Tibial nerve (tissue), 4 donors: ENCODE data around the gene ZNF319. TPM values are rescaled to one million over a fixed set of nuclear protein-coding genes. Genes with fewer than 3 reads are reported as not detected.

Experiments used
- DNase-seq, 2 donors: peaks; one replicate each; pipeline ENCODE4 v3.0.0-alpha.2; 2019; ENCODE audit warnings: low spot score in 2 of 2
- H3K27ac ChIP-seq, 4 donors: fragments of 200-600 bp; sonication (generic) in 3 of 4; one replicate each; pipeline ENCODE4 v1.5.1; 2017 to 2019; ENCODE audit warnings: mild to moderate bottlenecking in 1 of 4
- H3K27me3 ChIP-seq, 2 donors: fragments of 200-600 bp; sonication (generic) in 1 of 2; one replicate each; pipeline versions ENCODE4 v1.5.1 to v1.6.0; 2017 to 2019
- H3K36me3 ChIP-seq, 3 donors: fragments of 200-600 bp; sonication (generic); one replicate each; pipeline ENCODE4 v1.5.1; 2018 to 2019
- H3K4me1 ChIP-seq, 4 donors: fragments of 200-600 bp; sonication (generic) in 3 of 4; one replicate each; pipeline ENCODE4 v1.5.1; 2017 to 2019
- H3K4me3 ChIP-seq, 4 donors: fragments of 200-600 bp; sonication (generic) in 3 of 4; one replicate each; pipeline ENCODE4 v1.5.1; 2017 to 2019; ENCODE audit warnings: mild to moderate bottlenecking in 1 of 4, moderate library complexity in 1 of 4
- H3K9me3 ChIP-seq, 4 donors: fragments of 200-600 bp; sonication (generic) in 3 of 4; one replicate each; pipeline ENCODE4 v1.5.1; 2017 to 2019
- EP300 ChIP-seq, 2 donors: sonication (generic); formaldehyde crosslinking; IDR thresholded peaks; one replicate each; pipeline ENCODE4 v1.6.1; 2017; ENCODE audit warnings: antibody characterized with exemption in 2 of 2, mild to moderate bottlenecking in 1 of 2
- POLR2A ChIP-seq, 2 donors: fragments of 450-650 bp; IDR thresholded peaks; one replicate each; pipeline ENCODE4 v1.6.1; 2017; ENCODE audit warnings: antibody characterized with exemption in 2 of 2, mild to moderate bottlenecking in 2 of 2, moderate library complexity in 2 of 2
- WGBS, 2 donors: methylation state at CpG; one replicate each; pipeline ENCODE4 v1.1.5; 2018; 5-methylcytosine and 5-hydroxymethylcytosine counted together
- total RNA-seq, 4 donors: library from RNA; depleted of rRNA; stranded (reverse); fragments of >200 nt; gene quantifications; one replicate each; pipeline ENCODE4 v1.1.0, GENCODE V29; 2016
- TF ChIP-seq, protein P1 (sequence below), 5 experiments: fragments of 200-600 bp in 3 of 5; fragments of 450-650 bp in 2 of 5; sonication (generic) in 3 of 5; IDR thresholded peaks; one replicate each; pipeline ENCODE4 v1.5.1; 2016 to 2019; ENCODE audit warnings: antibody characterized with exemption in 5 of 5, mild to moderate bottlenecking in 3 of 5, moderate library complexity in 2 of 5

The ZNF319 gene
- total RNA-seq, 4 donors from 2014 or later, result 7.5 to 11.6 (median 9.1) TPM

DNA sequence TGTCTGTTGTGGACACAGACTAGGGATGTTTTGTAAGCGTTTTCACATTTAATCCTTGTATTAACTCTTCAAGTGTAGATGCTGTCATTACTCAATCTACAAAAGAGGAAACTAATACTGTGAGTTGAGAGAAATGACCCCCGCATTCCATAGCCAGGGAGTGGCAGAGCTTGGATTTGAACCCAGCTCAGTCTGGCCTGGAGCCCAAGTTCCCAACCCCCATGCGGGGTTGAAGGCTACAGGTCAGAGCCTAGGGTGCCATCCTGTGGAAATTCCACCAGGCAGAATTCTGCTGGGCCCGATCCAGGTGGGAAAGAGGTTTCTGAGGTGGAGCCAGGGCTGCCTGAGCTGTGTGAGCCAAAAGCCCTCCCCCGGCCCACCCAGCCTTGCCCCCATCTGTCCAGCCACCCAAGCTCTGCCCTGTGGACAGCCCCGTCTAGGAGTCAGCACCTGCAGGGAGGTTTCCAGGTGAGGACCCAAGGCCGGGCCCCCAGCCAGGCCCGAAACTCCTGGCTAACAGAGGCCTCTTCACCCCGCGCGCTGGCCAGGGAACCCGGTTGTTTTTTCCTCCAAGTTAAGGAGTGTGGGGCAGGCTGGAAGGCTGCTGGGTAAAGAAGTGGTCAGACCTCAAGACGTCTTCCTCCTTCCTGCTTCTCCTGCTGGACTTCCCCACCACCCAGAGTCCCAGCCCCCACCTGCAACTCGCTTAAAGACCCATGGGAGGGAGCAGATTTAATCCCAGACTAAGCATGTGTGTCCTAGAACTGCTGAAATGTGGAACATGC lies 30.7 kb upstream of the ZNF319 start:
- Histone ChIP-seq H3K4me1 (peaks cover 0 to 89% (median 31%) of the 10 kb centered on the region in 4 donors), H3K27ac (peak overlapping the region in 3 of 4 donors; percentile 51 to 83 (median 65)), H3K27me3 (no peaks in the 10 kb centered on the region), H3K4me3 (no peak overlapping the region), H3K9me3 (no peaks in the 10 kb centered on the region), H3K36me3 (no peaks in the 10 kb centered on the region)
- 32 to 40% methylated on average over 11 to 14 of the region's 14 CpGs for WGBS, 2 donors
- no peak for TF ChIP-seq EP300 (IDR thresholded peaks at IDR 0.05)
- no peak for TF ChIP-seq POLR2A (IDR thresholded peaks at IDR 0.05)
- TF ChIP-seq, protein P1, sequence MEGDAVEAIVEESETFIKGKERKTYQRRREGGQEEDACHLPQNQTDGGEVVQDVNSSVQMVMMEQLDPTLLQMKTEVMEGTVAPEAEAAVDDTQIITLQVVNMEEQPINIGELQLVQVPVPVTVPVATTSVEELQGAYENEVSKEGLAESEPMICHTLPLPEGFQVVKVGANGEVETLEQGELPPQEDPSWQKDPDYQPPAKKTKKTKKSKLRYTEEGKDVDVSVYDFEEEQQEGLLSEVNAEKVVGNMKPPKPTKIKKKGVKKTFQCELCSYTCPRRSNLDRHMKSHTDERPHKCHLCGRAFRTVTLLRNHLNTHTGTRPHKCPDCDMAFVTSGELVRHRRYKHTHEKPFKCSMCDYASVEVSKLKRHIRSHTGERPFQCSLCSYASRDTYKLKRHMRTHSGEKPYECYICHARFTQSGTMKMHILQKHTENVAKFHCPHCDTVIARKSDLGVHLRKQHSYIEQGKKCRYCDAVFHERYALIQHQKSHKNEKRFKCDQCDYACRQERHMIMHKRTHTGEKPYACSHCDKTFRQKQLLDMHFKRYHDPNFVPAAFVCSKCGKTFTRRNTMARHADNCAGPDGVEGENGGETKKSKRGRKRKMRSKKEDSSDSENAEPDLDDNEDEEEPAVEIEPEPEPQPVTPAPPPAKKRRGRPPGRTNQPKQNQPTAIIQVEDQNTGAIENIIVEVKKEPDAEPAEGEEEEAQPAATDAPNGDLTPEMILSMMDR (IDR thresholded peaks at IDR 0.05), result no peak
- no peak for DNase-seq

DNA sequence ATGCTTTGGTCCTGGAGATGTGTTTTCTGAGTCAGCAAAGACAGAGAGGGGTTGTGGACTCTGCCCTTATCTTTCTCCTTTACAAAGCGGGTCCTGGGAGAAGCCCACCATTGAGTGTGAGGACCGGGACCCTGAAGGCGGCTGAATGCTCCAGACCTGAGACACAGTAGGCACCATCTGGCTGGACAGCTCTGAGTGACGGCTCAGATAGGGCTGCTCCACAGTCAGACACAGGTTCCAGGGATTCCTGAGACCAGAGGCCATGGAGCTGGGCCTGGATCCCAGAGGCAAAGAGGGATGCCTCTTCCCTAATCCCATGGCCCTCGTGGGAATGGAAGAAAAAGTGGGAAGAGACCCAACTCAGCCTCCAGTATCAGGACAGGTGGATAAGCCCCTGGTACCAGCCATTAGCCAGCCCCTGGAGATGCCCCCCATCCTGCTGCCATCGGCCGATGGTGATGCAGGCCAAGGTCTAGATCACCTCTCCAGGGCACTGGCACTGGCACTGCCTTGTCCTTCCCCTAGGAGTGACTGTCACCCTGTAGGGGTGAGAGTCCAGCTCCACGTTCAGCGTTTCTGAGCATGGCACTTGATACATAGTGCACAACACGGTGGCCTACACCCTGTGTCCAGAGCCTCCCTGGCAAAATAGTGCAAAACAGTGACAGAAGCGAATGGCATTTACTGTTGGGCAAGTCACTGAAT lies 29.8 kb upstream of the ZNF319 start:
- 68 to 73% methylated on average over 7 to 10 of the region's 11 CpGs for WGBS, 2 donors

DNA sequence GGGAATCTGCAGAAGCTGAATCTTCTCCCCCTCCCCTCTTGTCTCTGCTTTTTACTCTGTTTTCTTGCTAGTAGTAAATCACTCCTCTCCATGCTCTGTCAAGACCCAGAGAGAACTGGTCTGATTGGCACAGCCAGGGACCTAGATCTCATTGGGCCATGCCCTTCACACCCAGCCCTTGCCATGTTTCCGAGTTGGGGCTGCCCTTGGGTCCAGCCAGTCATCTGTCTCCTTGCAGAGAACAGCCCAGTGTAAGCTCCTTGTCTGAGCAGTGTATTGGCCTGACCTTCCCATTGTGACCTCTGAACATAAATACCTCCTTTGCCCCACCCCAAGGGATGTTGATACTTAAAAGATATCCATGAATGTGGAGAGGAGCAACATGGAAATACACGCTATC lies 28.9 kb upstream of the ZNF319 start:
- Histone ChIP-seq H3K9me3 (no peaks in the 10 kb centered on the region), H3K4me1 (peaks cover 0 to 93% (median 34%) of the 10 kb centered on the region in 4 donors), H3K27me3 (no peaks in the 10 kb centered on the region), H3K4me3 (no peak overlapping the region), H3K36me3 (no peaks in the 10 kb centered on the region), H3K27ac (peak overlapping the region in 3 of 4 donors; percentile 36 to 90 (median 83))
- DNase-seq, result no peak
- WGBS, 2 donors, result 69 to 71% methylated on average over 2 of the region's 2 CpGs
- TF ChIP-seq EP300 (IDR thresholded peaks at IDR 0.05) (no peak), POLR2A (IDR thresholded peaks at IDR 0.05) (no peak)
- TF ChIP-seq, protein P1 (IDR thresholded peaks at IDR 0.05), result no peak

More for the DNA sequence above, 29.8 kb upstream of the ZNF319 start:
- no peaks in the 10 kb centered on the region for H3K9me3 ChIP-seq
- TF ChIP-seq, protein P1 (IDR thresholded peaks at IDR 0.05), result no peak
- TF ChIP-seq EP300 (IDR thresholded peaks at IDR 0.05) (no peak), POLR2A (IDR thresholded peaks at IDR 0.05) (no peak)
- H3K36me3 ChIP-seq, result no peaks in the 10 kb centered on the region
- H3K27ac ChIP-seq, result peak overlapping the region in 2 of 4 donors; percentile 83 to 90
- DNase-seq, result no peak
- no peak overlapping the region for H3K4me3 ChIP-seq
- H3K27me3 ChIP-seq, result no peaks in the 10 kb centered on the region
- H3K4me1 ChIP-seq, result peaks cover 0 to 90% (median 29%) of the 10 kb centered on the region in 4 donors

DNA sequence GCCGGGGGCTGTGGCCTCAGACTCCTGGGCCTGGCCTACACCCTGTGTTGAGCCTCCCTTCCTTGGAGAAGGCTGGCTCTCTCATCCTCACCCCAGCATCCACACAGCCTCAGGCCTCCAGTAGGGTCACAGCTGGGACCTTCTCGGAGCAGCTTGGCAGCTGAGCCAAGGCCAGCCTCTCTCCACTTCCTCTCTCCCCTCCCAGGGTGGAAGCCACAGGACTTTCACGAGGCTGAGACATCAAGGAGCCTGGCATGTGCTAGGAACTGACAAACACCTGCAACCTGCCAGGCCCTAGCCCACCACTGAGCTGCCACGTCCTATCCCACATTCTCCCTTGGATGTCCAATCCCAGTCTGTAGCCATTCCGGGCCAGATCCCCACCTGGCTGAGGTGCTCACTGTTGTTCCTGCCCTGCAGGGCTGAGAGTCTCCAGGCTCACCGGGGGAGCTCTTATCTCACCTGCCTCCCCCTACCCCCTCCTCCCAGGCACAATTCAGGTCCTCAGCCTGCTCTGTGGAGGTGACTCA lies 28.1 kb upstream of the ZNF319 start:
- Histone ChIP-seq H3K9me3 (no peaks in the 10 kb centered on the region), H3K27ac (peak overlapping the region in 3 of 4 donors; percentile 36 to 90 (median 83)), H3K4me1 (peaks cover 0 to 98% (median 36%) of the 10 kb centered on the region in 4 donors), H3K27me3 (no peaks in the 10 kb centered on the region), H3K36me3 (no peaks in the 10 kb centered on the region), H3K4me3 (no peak overlapping the region)
- DNase-seq, result no peak
- TF ChIP-seq, protein P1 (IDR thresholded peaks at IDR 0.05), result no peak
- TF ChIP-seq POLR2A (IDR thresholded peaks at IDR 0.05), result no peak
- WGBS, 2 donors, result 38 to 42% methylated on average over 4 to 6 of the region's 6 CpGs
